SU-DHL-6 (cell line): ENCODE data around the gene CLIC6.

Experiments used
- H2AFZ ChIP-seq: fragments of 200-600 bp; sonication (generic); 2 replicates; pipeline ENCODE4 v1.6.1; 2014; ENCODE audit warnings: low read depth, mild to moderate bottlenecking, moderate library complexity, mixed read lengths, antibody characterized with exemption, low read length; ENCODE audit not compliant: severe bottlenecking
- H3F3A ChIP-seq: fragments of 200-600 bp; shearing (Covaris generic); 2 replicates; pipeline ENCODE4 v1.6.0; 2016; ENCODE audit warnings: antibody characterized with exemption, mild to moderate bottlenecking; ENCODE audit not compliant: insufficient read depth
- H3K27ac ChIP-seq: fragments of 200-600 bp; sonication (generic); 2 replicates; pipeline ENCODE4 v1.5.1; 2016; ENCODE audit warnings: low read depth, mild to moderate bottlenecking, low read length, moderate library complexity, mixed read lengths
- H3K27me3 ChIP-seq: fragments of 200-600 bp; sonication (generic), shearing (Covaris generic); 2 replicates; pipeline ENCODE4 v1.6.0; 2014; ENCODE audit warnings: mild to moderate bottlenecking, low read length
- H3K36me3 ChIP-seq: fragments of 200-600 bp; sonication (generic); 2 replicates; pipeline ENCODE4 v1.6.1; 2014; ENCODE audit warnings: mild to moderate bottlenecking, low read length, mixed read lengths
- H3K4me2 ChIP-seq: fragments of 300-600, 200-600 bp; shearing (Covaris generic), sonication (generic); 2 replicates; pipeline ENCODE4 v1.6.0; 2014; ENCODE audit warnings: low read length, low read depth, mild to moderate bottlenecking; ENCODE audit not compliant: poor library complexity, severe bottlenecking
- H3K4me3 ChIP-seq: fragments of 200-600 bp; sonication (generic); 2 replicates; pipeline ENCODE4 v1.5.1; 2014; ENCODE audit warnings: antibody characterized with exemption, low read length, mild to moderate bottlenecking, mixed read lengths; ENCODE audit not compliant: insufficient read depth, poor library complexity, severe bottlenecking
- H3K79me2 ChIP-seq: fragments of 200-600 bp; sonication (generic); 2 replicates; pipeline ENCODE4 v1.6.1; 2014; ENCODE audit warnings: mild to moderate bottlenecking, low read length, moderate library complexity; ENCODE audit not compliant: insufficient read depth
- H3K9ac ChIP-seq: fragments of 200-600 bp; sonication (generic); 2 replicates; pipeline ENCODE4 v1.7.0; 2014; ENCODE audit warnings: mild to moderate bottlenecking, low read length
- H3K9me2 ChIP-seq: fragments of 200-600 bp; sonication (generic); replicated peaks from 2 replicates; pipeline ENCODE4 v1.6.1; 2014; ENCODE audit warnings: low read length; ENCODE audit not compliant: insufficient read depth
- H3K9me3 ChIP-seq: fragments of 200-600 bp; sonication (generic); 2 replicates; pipeline ENCODE4 v1.6.1; 2014; ENCODE audit warnings: low read length, mixed read lengths; ENCODE audit not compliant: insufficient read depth
- H4K20me1 ChIP-seq: fragments of 200-600 bp; sonication (generic); 2 replicates; pipeline ENCODE4 v1.6.1; 2014; ENCODE audit warnings: low read depth, mild to moderate bottlenecking, antibody characterized with exemption, low read length, moderate library complexity, mixed read lengths
- EZH2phosphoT487 ChIP-seq: fragments of 200-600 bp; sonication (generic), shearing (Covaris generic); conservative IDR thresholded peaks from 2 replicates; pipeline ENCODE4 v1.6.1; 2018; ENCODE audit warnings: mild to moderate bottlenecking, antibody characterized with exemption, low read length, moderate library complexity, mixed read lengths
- TF ChIP-seq, protein P1 (sequence below): fragments of 200-600 bp; sonication (generic); IDR thresholded peaks from one replicate; pipeline ENCODE4 v1.5.1; 2017; ENCODE audit warnings: antibody characterized with exemption, mild to moderate bottlenecking, low read length, moderate library complexity; ENCODE audit not compliant: insufficient read depth, poor library complexity, severe bottlenecking

The CLIC6 gene

DNA sequence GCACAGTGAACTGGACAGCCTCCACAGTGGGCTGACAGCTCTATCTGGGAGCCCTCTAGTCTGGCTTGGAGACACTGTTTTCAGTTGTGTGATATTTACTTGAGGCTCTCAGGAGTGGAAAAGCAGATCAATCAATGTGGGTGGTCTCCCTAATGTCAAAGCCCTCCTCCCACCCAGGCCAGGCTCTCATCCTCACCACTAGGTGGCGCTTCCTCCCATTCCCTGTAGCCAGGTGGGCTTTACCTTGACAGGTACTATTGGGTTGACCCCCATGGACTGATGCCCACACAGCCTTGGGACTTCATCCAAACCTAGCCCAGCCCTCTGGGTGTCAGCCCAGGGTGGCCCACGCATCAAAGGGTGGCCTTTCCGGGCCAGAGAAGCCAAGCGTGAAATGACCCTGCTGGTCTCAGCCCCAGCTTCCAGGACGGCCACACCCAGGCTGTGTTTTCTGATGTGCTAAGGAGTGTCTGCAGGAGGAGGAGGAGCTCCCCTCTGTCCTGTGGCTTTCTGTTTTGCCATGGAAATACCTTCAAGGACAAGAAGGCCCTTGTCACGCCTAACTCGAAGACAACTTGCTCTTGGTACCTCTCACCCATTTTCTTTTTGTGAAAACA is 54.0 kb downstream of the CLIC6 start:
- no peaks in the 10 kb centered on the region for H3K9me2 ChIP-seq
- no peak overlapping the region for H3K4me2 ChIP-seq
- H4K20me1 ChIP-seq: no peaks in the 10 kb centered on the region
- no peaks in the 10 kb centered on the region for H3K79me2 ChIP-seq
- no peak for TF ChIP-seq EZH2phosphoT487
- TF ChIP-seq, protein P1, sequence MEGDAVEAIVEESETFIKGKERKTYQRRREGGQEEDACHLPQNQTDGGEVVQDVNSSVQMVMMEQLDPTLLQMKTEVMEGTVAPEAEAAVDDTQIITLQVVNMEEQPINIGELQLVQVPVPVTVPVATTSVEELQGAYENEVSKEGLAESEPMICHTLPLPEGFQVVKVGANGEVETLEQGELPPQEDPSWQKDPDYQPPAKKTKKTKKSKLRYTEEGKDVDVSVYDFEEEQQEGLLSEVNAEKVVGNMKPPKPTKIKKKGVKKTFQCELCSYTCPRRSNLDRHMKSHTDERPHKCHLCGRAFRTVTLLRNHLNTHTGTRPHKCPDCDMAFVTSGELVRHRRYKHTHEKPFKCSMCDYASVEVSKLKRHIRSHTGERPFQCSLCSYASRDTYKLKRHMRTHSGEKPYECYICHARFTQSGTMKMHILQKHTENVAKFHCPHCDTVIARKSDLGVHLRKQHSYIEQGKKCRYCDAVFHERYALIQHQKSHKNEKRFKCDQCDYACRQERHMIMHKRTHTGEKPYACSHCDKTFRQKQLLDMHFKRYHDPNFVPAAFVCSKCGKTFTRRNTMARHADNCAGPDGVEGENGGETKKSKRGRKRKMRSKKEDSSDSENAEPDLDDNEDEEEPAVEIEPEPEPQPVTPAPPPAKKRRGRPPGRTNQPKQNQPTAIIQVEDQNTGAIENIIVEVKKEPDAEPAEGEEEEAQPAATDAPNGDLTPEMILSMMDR: peak; percentile 91
- H3K4me3 ChIP-seq: no peak overlapping the region
- no peak overlapping the region for H3K9ac ChIP-seq
- H3K27ac ChIP-seq: no peak overlapping the region
- no peaks in the 10 kb centered on the region for H3F3A ChIP-seq
- H3K9me3 ChIP-seq: no peaks in the 10 kb centered on the region
- no peaks in the 10 kb centered on the region for H3K36me3 ChIP-seq
- no peaks in the 10 kb centered on the region for H3K27me3 ChIP-seq
- H2AFZ ChIP-seq: no peak overlapping the region

DNA sequence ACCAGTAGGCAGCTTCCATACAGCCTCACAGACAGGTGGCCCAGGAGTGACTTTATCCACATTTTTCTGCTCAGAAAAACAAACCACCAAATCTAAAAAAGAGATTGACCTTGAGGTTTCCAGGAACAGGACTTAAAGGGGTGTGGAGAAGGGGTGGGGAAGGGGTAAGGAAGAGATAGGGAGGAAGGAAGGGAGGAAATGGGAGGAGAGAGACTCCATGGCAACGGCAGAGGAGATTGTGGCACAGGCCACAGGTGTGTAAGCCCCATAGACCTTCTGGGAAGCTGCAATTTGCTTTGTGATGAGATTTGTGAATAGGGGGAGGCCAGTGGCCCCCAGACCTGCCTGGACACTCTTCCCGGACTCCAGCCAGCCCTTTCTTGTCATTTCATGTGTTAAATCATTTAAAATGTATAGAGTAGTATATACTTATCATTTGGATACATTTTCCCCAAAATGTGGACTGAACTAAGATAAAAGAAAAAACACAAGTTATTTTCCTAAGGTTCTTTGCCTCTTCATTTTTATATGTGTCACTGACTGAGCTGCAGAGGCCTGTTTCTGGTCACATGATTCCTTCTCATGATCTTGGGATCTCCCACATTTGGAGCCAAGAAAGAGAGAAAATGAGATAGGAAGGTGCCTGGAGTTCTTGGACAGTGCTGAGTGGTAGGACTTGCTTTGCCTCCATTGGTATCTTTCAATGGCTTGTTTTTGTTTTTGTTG is 55.5 kb downstream of the CLIC6 start:
- no peak overlapping the region for H3K27ac ChIP-seq
- H3F3A ChIP-seq: no peaks in the 10 kb centered on the region
- no peaks in the 10 kb centered on the region for H3K27me3 ChIP-seq
- H3K79me2 ChIP-seq: no peaks in the 10 kb centered on the region
- TF ChIP-seq EZH2phosphoT487: no peak
- TF ChIP-seq, protein P1: no peak
- no peak overlapping the region for H2AFZ ChIP-seq
- H4K20me1 ChIP-seq: no peaks in the 10 kb centered on the region
- H3K9me2 ChIP-seq: no peaks in the 10 kb centered on the region
- H3K4me2 ChIP-seq: no peak overlapping the region
- no peaks in the 10 kb centered on the region for H3K36me3 ChIP-seq
- H3K4me3 ChIP-seq: no peak overlapping the region
- no peak overlapping the region for H3K9ac ChIP-seq
- H3K9me3 ChIP-seq: no peaks in the 10 kb centered on the region

DNA sequence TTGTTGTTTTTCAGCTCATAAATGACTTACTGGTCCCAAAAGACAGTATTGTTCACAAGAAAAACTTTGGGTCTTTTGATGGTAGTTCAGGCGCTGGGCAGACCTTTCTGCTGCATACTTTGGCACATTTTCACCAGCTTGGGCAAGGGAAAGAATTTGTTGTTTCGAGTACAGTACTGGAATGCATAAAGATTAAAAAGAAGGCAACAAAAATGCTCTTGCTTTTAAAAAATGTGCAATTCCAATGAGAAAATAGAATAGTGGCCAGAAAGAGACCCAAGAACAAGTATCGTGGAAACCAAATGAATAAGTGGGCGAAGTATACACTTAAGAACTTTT is 56.0 kb downstream of the CLIC6 start:
- Histone ChIP-seq H3K79me2 (no peaks in the 10 kb centered on the region), H3K27me3 (no peaks in the 10 kb centered on the region), H3K27ac (no peak overlapping the region), H3K4me2 (no peak overlapping the region), H3K4me3 (no peak overlapping the region), H3K9me3 (no peaks in the 10 kb centered on the region), H3K36me3 (no peaks in the 10 kb centered on the region), H3K9ac (no peak overlapping the region), H4K20me1 (no peaks in the 10 kb centered on the region), H2AFZ (no peak overlapping the region), H3F3A (no peaks in the 10 kb centered on the region), H3K9me2 (no peaks in the 10 kb centered on the region)
- TF ChIP-seq EZH2phosphoT487: no peak
- TF ChIP-seq, protein P1: no peak
